KBM-7 (cell line): Measurements from ENCODE around the gene JMJD8.
A peak's percentile ranks its signal among the peaks of the same experiment; 100 is the strongest.

Experiments used
- DNase-seq: peaks from one replicate; pipeline ENCODE4 v3.0.0-alpha.2; 2015
- in situ Hi-C: fragments of 300-500 bp; cut with MboI; formaldehyde crosslinking; loops from 2 replicates; pipeline ENCODE4 v1.14.3; 2020; ENCODE audit warnings: low sequenced_read_pairs, low pct_unique_long_range_greater_than_20kb, mixed read lengths

Gene JMJD8

GRCh38 chr16:711548-712320 lies 27.6 kb upstream of the JMJD8 start:
- in situ Hi-C loops, result loop anchor here (10.0 kb wide), 1 partner anchor 73 kb away; the partner anchor contains the start of genes CHTF18 and RPUSD1
- DNase-seq, result peak; percentile 79

- in situ Hi-C loops, result loop anchor here (10.0 kb wide), 1 partner anchor 74 kb away; the partner anchor contains the start of genes CHTF18 and RPUSD1
- DNase-seq, result no peak
Observed at GRCh38 chr16:711084-711483, 26.9 kb upstream of the JMJD8 start.

GRCh38 chr16:710500-711075 lies 26.5 kb upstream of the JMJD8 start:
- in situ Hi-C loops, result loop anchor here (10.0 kb wide), 1 partner anchor 74 kb away; the partner anchor contains the start of genes CHTF18 and RPUSD1
- DNase-seq, result no peak

GRCh38 chr16:709566-710499 lies 25.7 kb upstream of the JMJD8 start:
- DNase-seq, result peak; percentile 65
- in situ Hi-C loops, result loop anchor here (10.0 kb wide), 1 partner anchor 75 kb away; the partner anchor contains the start of genes CHTF18 and RPUSD1

- in situ Hi-C loops, result no loop called here
- DNase-seq, result no peak
Observed at GRCh38 chr16:708959-709358, 24.8 kb upstream of the JMJD8 start.

GRCh38 chr16:708019-708418 lies 23.9 kb upstream of the JMJD8 start:
- no peak for DNase-seq
- in situ Hi-C loops, result no loop called here

- no peak for DNase-seq
- in situ Hi-C loops, result no loop called here
Observed at GRCh38 chr16:707062-707538, 23.0 kb upstream of the JMJD8 start.

GRCh38 chr16:706189-707061 lies 22.3 kb upstream of the JMJD8 start:
- in situ Hi-C loops, result no loop called here
- DNase-seq, result no peak

- in situ Hi-C loops, result no loop called here
- no peak for DNase-seq
Observed at GRCh38 chr16:705431-706188, 21.5 kb upstream of the JMJD8 start, which contains the start of gene FBXL16. FBXL16 (minus strand) TSS chr16:705801; CDS start chr16:697405, 8,396 bp downstream.

GRCh38 chr16:704552-705380 lies 20.6 kb upstream of the JMJD8 start:
- in situ Hi-C loops, result no loop called here
- no peak for DNase-seq

- in situ Hi-C loops, result no loop called here
- DNase-seq, result no peak
Observed at GRCh38 chr16:704047-704446, 19.9 kb upstream of the JMJD8 start.

GRCh38 chr16:703406-703805 lies 19.3 kb upstream of the JMJD8 start:
- in situ Hi-C loops, result no loop called here

GRCh38 chr16:702341-702740 lies 18.2 kb upstream of the JMJD8 start:
- in situ Hi-C loops, result no loop called here

More at GRCh38 chr16:703406-703805, 19.3 kb upstream of the JMJD8 start:
- no peak for DNase-seq

GRCh38 chr16:700684-701584 lies 16.8 kb upstream of the JMJD8 start:
- in situ Hi-C loops, result no loop called here
- no peak for DNase-seq

More at GRCh38 chr16:702341-702740, 18.2 kb upstream of the JMJD8 start:
- DNase-seq, result no peak

- in situ Hi-C loops, result no loop called here
- DNase-seq, result no peak
Observed at GRCh38 chr16:698911-699671, 15.0 kb upstream of the JMJD8 start.
